Upper lobe of left lung (tissue), 6 donors: ENCODE measurements around the gene EXD3. TPM values are rescaled to one million over a fixed set of nuclear protein-coding genes. Genes with fewer than 3 reads are reported as not detected.

Source experiments
- ATAC-seq, 2 donors: fragments of 200-7000 bp; cut with Tn5 transposase; one replicate each; pipeline ENCODE4 v1.9.1; 2022; ENCODE audit warnings: mild to moderate bottlenecking in 2 of 2, moderate library complexity in 2 of 2; ENCODE audit not compliant: low FRiP score in 2 of 2
- DNase-seq, 2 donors: peaks; one replicate each; pipeline ENCODE4 v3.0.0-alpha.2; 2019 to 2020
- H3K27ac ChIP-seq, 4 donors: fragments of 200-600 bp; sonication (generic); one replicate each; pipeline ENCODE4 v1.5.1; 2016 to 2019
- H3K27me3 ChIP-seq, 4 donors: fragments of 200-600 bp; sonication (generic); one replicate each; pipeline ENCODE4 v1.5.1; 2017 to 2019
- H3K36me3 ChIP-seq, 4 donors: fragments of 200-600 bp; sonication (generic); one replicate each; pipeline ENCODE4 v1.5.1; 2016 to 2019
- H3K4me1 ChIP-seq, 4 donors: fragments of 200-600 bp; sonication (generic); one replicate each; pipeline ENCODE4 v1.5.1; 2018 to 2019
- H3K4me3 ChIP-seq, 4 donors: fragments of 200-600 bp; sonication (generic); one replicate each; pipeline ENCODE4 v1.5.1; 2017 to 2019; ENCODE audit warnings: mild to moderate bottlenecking in 2 of 4, moderate library complexity in 1 of 4
- H3K9me3 ChIP-seq, 4 donors: fragments of 200-600 bp; sonication (generic); one replicate each; pipeline ENCODE4 v1.5.1; 2018 to 2019
- EP300 ChIP-seq, 4 donors: sonication (generic); formaldehyde crosslinking; IDR thresholded peaks; one replicate each; pipeline ENCODE4 v1.5.1; 2017; ENCODE audit warnings: antibody characterized with exemption in 4 of 4, control low read depth in 2 of 4
- POLR2A ChIP-seq, 4 donors: fragments of 450-650 bp; IDR thresholded peaks; one replicate each; pipeline ENCODE4 v1.5.1; 2016 to 2017; ENCODE audit warnings: antibody characterized with exemption in 4 of 4, mild to moderate bottlenecking in 2 of 4
- POLR2AphosphoS5 ChIP-seq, 2 donors: sonication (generic); formaldehyde crosslinking; IDR thresholded peaks; one replicate each; pipeline ENCODE4 v1.5.1; 2017; ENCODE audit warnings: antibody characterized with exemption in 2 of 2
- WGBS, 2 donors: methylation state at CpG; one replicate each; pipeline ENCODE4 v1.1.5; 2017 to 2018; 5-methylcytosine and 5-hydroxymethylcytosine counted together
- total RNA-seq, 6 donors: library from RNA; depleted of rRNA in 4 of 6; stranded (reverse); fragments of >200 nt in 4 of 6; gene quantifications; one replicate each; pipeline versions ENCODE4 v1.1.0 to v1.2.1, GENCODE V29; 2016 to 2021
- TF ChIP-seq, protein P1 (sequence below), 6 experiments: fragments of 450-650 bp in 4 of 6; fragments of 200-600 bp in 2 of 6; sonication (generic) in 2 of 6; IDR thresholded peaks; one replicate each; pipeline ENCODE4 v1.5.1; 2016 to 2019; ENCODE audit warnings: antibody characterized with exemption in 6 of 6
- donor health status: DM: no; HTN: no; CAD: no; lungs with moderate emphysema.
- donor health status: DM: no; HTN: yes; CAD: no; lungs with severe emphysema.

The EXD3 gene
- total RNA-seq, 6 donors from 2014 or later, result 12.3 to 118 (median 24.8) TPM

DNA sequence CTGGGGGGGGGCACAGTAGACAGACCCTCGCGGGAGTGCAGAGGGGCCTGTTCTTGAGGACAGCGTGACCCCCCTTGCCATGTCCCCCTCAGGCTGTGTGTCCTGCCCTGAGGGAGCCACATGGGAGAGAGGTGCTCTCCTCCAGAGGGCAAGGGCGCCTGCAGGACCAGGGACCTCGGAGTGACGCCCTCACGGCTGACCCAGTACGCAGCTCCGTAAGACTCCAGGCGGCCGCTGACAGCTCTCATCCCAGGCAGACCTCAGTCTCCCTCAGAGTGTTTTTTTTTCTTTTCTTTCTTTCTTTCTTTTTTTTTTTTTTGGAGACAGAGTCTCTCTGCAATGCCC, 27.3 kb downstream of the EXD3 start:
- H3K4me1 ChIP-seq, result peaks cover 4 to 10% (median 4%) of the 10 kb centered on the region in 4 donors
- WGBS, 2 donors, result 90 to 92% methylated on average over 8 to 11 of the region's 11 CpGs
- H3K27ac ChIP-seq, result no peak overlapping the region
- DNase-seq, result no peak
- no peak for ATAC-seq
- peaks cover 0 to 14% (median 5%) of the 10 kb centered on the region in 4 donors for H3K36me3 ChIP-seq
- H3K4me3 ChIP-seq, result no peak overlapping the region
- no peaks in the 10 kb centered on the region for H3K27me3 ChIP-seq
- H3K9me3 ChIP-seq, result no peaks in the 10 kb centered on the region
- no peak for TF ChIP-seq POLR2A (IDR thresholded peaks at IDR 0.05)
- TF ChIP-seq, protein P1, sequence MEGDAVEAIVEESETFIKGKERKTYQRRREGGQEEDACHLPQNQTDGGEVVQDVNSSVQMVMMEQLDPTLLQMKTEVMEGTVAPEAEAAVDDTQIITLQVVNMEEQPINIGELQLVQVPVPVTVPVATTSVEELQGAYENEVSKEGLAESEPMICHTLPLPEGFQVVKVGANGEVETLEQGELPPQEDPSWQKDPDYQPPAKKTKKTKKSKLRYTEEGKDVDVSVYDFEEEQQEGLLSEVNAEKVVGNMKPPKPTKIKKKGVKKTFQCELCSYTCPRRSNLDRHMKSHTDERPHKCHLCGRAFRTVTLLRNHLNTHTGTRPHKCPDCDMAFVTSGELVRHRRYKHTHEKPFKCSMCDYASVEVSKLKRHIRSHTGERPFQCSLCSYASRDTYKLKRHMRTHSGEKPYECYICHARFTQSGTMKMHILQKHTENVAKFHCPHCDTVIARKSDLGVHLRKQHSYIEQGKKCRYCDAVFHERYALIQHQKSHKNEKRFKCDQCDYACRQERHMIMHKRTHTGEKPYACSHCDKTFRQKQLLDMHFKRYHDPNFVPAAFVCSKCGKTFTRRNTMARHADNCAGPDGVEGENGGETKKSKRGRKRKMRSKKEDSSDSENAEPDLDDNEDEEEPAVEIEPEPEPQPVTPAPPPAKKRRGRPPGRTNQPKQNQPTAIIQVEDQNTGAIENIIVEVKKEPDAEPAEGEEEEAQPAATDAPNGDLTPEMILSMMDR (IDR thresholded peaks at IDR 0.05), result no peak
- TF ChIP-seq POLR2AphosphoS5 (IDR thresholded peaks at IDR 0.05), result no peak

DNA sequence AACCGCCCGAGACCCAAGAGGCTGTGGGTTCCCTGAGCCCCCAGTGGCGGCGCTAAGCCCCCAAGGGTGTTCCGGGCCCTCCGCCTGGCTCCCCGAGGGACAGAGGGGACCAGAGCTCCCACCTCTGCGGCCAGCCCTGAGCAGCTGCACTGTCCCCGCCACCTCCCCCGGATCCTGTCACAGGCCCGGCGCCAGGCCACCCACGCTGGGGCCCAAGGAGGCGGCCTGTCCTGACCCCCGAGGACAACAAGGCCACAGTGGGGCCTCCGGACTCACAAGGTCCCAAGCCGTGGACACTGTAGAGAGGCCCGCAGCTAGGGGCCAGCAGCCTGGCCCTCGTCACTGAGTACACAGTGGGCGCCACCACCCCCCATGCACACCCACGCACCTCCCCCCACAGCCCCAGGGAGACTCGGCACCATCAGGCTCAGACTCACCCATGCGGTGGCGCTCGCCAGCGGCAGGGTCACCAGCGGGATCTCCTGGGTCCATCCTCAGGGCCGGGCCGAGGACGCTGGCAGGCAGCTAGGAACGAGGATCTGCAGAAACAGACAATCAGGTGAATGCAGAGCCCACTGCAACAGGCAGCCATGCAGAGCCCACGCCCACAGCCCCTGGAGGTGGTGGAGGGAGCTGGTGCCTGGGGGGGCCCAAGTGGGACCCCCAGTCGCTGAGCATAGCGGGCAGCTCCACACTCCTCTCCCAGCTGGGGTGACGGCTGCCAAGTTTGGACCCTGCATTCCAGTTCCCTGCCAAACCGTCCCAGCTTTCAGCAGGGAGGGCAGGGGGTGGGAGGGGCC, 27.9 kb downstream of the EXD3 start:
- ATAC-seq (no peak), DNase-seq (peak in 1 of 2 donors; percentile 76)
- H3K4me3 ChIP-seq, result no peak overlapping the region
- peaks cover 0 to 14% (median 5%) of the 10 kb centered on the region in 4 donors for H3K36me3 ChIP-seq
- no peaks in the 10 kb centered on the region for H3K27me3 ChIP-seq
- TF ChIP-seq, protein P1 (IDR thresholded peaks at IDR 0.05), result no peak
- TF ChIP-seq POLR2AphosphoS5 (IDR thresholded peaks at IDR 0.05), result no peak
- no peak for TF ChIP-seq POLR2A (IDR thresholded peaks at IDR 0.05)
- TF ChIP-seq EP300 (IDR thresholded peaks at IDR 0.05), result no peak
- WGBS, 2 donors, result 92 to 93% methylated on average over 16 to 34 of the region's 36 CpGs
- peaks cover 4 to 10% (median 6%) of the 10 kb centered on the region in 4 donors for H3K4me1 ChIP-seq
- no peak overlapping the region for H3K27ac ChIP-seq
- no peaks in the 10 kb centered on the region for H3K9me3 ChIP-seq

DNA sequence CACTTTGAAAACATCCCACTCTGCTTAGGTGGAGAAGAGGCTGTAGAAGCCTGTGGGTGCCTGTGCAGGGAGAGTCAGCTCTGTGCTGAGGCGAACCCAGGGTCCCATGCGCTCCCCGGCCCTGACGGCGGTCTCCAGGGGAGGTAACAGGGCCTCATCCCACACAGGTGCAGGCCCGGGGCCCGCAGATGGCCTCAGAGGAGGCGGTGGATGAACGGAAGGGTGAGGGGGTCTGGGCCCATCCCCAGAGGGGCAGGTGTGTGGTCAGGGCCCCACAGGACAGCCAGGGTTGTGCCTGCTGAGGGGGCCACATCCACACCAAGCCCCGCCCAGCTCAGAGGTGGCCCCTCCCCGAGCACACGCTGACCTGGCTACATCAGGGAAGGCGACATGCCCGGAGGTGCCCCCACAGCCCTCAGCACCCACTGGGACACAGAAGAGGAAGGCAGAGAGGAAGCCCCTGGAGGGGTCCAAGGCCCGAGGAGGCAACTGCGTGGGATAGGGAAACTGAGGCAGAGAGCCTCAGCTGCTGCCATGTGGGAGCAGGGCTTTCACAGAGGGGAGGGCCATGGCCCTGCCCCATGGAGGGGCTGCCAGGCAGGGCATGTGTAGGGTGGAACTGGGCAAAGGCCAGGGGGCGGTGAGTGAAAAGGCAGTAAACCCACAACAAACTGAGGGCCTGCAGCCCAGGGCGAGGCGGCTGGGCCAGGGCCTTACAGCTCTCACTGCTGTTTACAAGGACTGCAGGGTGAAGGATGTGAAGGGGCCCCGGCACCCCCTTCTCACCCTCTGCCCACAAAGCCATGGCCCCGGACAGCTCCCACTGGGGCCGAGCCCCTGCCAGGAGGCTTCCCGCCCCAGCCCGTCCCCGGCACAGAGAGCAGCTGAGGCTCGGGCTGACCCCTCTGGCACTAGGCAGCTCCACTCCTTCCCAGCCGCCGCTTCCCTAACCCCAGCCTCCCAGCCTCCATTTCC, 29.5 kb downstream of the EXD3 start:
- ATAC-seq (no peak), DNase-seq (peak in 1 of 2 donors; percentile 70)
- Histone ChIP-seq H3K4me3 (no peak overlapping the region), H3K9me3 (no peaks in the 10 kb centered on the region), H3K36me3 (peaks cover 0 to 14% (median 7%) of the 10 kb centered on the region in 4 donors), H3K4me1 (peaks cover 0 to 14% (median 6%) of the 10 kb centered on the region in 4 donors), H3K27me3 (no peaks in the 10 kb centered on the region), H3K27ac (peak overlapping the region in 1 of 4 donors; percentile 9)
- TF ChIP-seq POLR2A (IDR thresholded peaks at IDR 0.05) (no peak), POLR2AphosphoS5 (IDR thresholded peaks at IDR 0.05) (no peak), EP300 (IDR thresholded peaks at IDR 0.05) (no peak)
- TF ChIP-seq, protein P1 (IDR thresholded peaks at IDR 0.05), result no peak
- WGBS, 2 donors, result 96 to 97% methylated on average over 12 to 18 of the region's 28 CpGs

DNA sequence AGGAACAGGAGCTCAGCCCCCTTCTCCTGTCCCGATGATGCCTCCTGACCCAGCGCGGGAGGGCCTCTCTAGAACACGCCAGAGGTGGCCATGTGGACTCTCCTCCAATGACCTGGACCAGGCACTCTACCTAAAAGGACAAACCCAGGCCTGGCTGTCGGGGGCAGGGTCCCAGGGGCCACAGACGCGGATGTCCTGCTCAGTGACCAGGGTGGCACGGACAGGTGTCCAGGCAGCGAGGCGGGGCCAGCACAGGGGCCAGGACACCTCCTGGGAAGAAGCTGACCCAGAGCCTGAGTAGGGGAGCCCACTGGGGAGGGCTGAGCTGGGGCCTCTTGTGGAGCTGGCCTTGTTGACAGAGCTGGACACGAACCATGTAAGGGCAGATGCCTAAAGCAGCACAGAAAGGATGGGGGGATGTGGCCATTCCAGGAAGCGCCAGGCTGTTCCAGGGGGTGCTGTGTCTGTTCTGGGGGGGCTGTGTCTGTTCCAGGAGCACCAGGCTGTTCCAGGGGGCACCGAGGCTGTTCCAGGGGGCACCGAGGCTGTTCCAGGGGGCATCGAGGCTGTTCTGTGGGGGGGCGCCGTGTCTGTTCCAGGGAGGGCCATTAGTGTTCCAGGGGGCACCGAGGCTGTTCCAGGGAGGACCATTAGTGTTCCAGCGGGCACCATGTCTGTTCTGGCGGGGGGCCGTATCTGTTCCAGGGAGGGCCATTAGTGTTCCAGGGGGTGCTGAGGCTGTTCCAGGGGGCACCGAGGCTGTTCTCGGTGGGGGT, 30.5 kb downstream of the EXD3 start:
- H3K27me3 ChIP-seq, result no peaks in the 10 kb centered on the region
- peaks cover 0 to 14% (median 7%) of the 10 kb centered on the region in 4 donors for H3K36me3 ChIP-seq
- H3K4me1 ChIP-seq, result peaks cover 4 to 22% (median 16%) of the 10 kb centered on the region in 4 donors
- no peak for ATAC-seq
- peak overlapping the region in 3 of 4 donors; percentile 81 to 92 (median 82) for H3K27ac ChIP-seq
- TF ChIP-seq, protein P1 (IDR thresholded peaks at IDR 0.05), result no peak
- no peak for TF ChIP-seq EP300 (IDR thresholded peaks at IDR 0.05)
- TF ChIP-seq POLR2AphosphoS5 (IDR thresholded peaks at IDR 0.05), result no peak
- no peak for TF ChIP-seq POLR2A (IDR thresholded peaks at IDR 0.05)
- no peaks in the 10 kb centered on the region for H3K9me3 ChIP-seq
- 95 to 100% methylated on average over 4 to 14 of the region's 23 CpGs for WGBS, 2 donors
- peak in 1 of 2 donors; percentile 70 for DNase-seq
- no peak overlapping the region for H3K4me3 ChIP-seq
